HepG2 (cell line): ENCODE data around the gene CAMSAP3. TPM values are rescaled to one million over a fixed set of nuclear protein-coding genes. Genes with fewer than 3 reads are reported as not detected.
A peak's percentile ranks its signal among the peaks of the same experiment; 100 is the strongest.

Experiments used
- ATAD3A ChIP-seq: sonication (generic); formaldehyde crosslinking; IDR thresholded peaks from 2 replicates; pipeline ENCODE4 v1.4.0; 2020; ENCODE audit warnings: missing genetic modification reagents
- CEBPB ChIP-seq: IDR thresholded peaks from 2 replicates; pipeline ENCODE4 v1.6.1; 2011; ENCODE audit warnings: low read depth, low read length, improper control_type of control experiment, borderline replicate concordance
- HNRNPK ChIP-seq: fragments of 200-400 bp; formaldehyde crosslinking; IDR thresholded peaks from 2 replicates; pipeline ENCODE4 v1.6.1; 2018; ENCODE audit warnings: low read length, low read depth, moderate library complexity, mild to moderate bottlenecking; ENCODE audit not compliant: poor library complexity, severe bottlenecking
- MTF1 ChIP-seq: sonication (generic); formaldehyde crosslinking; IDR thresholded peaks from 2 replicates; pipeline ENCODE4 v1.5.0; 2020; ENCODE audit warnings: missing genetic modification reagents
- MXI1 ChIP-seq: IDR thresholded peaks from 3 replicates; pipeline ENCODE4 v1.6.1; 2012; ENCODE audit warnings: low read depth, low read length, inconsistent platforms, borderline replicate concordance
- NFKB2 ChIP-seq: sonication (generic); formaldehyde crosslinking; IDR thresholded peaks from 2 replicates; pipeline ENCODE4 v1.4.0; 2020; ENCODE audit warnings: missing genetic modification reagents, borderline replicate concordance
- SNAPC4 ChIP-seq: sonication (generic); formaldehyde crosslinking; IDR thresholded peaks from 2 replicates; pipeline ENCODE4 v1.4.0; 2020; ENCODE audit warnings: mild to moderate bottlenecking, missing genetic modification reagents
- TOE1 ChIP-seq: sonication (generic); formaldehyde crosslinking; IDR thresholded peaks from 2 replicates; pipeline ENCODE4 v1.4.0; 2020; ENCODE audit warnings: mild to moderate bottlenecking, missing genetic modification reagents
- ZMYM4 ChIP-seq: sonication (generic); formaldehyde crosslinking; IDR thresholded peaks from 2 replicates; pipeline ENCODE4 v1.8.1; 2023; ENCODE audit warnings: mild to moderate bottlenecking, missing genetic modification reagents
- ZNF383 ChIP-seq: sonication (generic); formaldehyde crosslinking; IDR thresholded peaks from 2 replicates; pipeline ENCODE4 v1.4.0; 2020; ENCODE audit warnings: missing genetic modification reagents, mild to moderate bottlenecking, borderline replicate concordance
- polyA plus RNA-seq, 8 experiments: library from polyadenylated mRNA; depleted of rRNA in 3 of 8; stranded (reverse) in 7 of 8; unstranded in 1 of 8; fragments of >200 nt; fragmentation: Illumina TruSeq in 4 of 8; extraction: Trizol in 4 of 8; gene quantifications; 2 replicates each; pipeline versions ENCODE4 v1.2.1 to v1.2.3, GENCODE V29; 2011 to 2016; ENCODE audit warnings: low read depth in 4 of 8, missing spikeins in 1 of 8, mixed read lengths in 1 of 8; ENCODE audit not compliant: insufficient read depth in 1 of 8
- total RNA-seq, 5 experiments: library from RNA; depleted of rRNA; stranded (reverse); fragments of >200 nt; fragmentation: Illumina TruSeq; extraction: Trizol; gene quantifications; 2 replicates each; pipeline ENCODE4 v1.2.3, GENCODE V29; 2016; ENCODE audit warnings: low read depth in 1 of 5
- TF ChIP-seq, protein P1 (sequence below): sonication (generic); formaldehyde crosslinking; IDR thresholded peaks from 2 replicates; pipeline ENCODE4 v1.9.0; 2021; ENCODE audit warnings: missing genetic modification reagents, borderline replicate concordance
- TF ChIP-seq, protein P2 (sequence below): sonication (generic); formaldehyde crosslinking; IDR thresholded peaks from 2 replicates; pipeline ENCODE4 v1.4.0; 2020; ENCODE audit warnings: missing genetic modification reagents
- TF ChIP-seq, protein P3 (sequence below): sonication (generic); formaldehyde crosslinking; IDR thresholded peaks from 2 replicates; pipeline ENCODE4 v1.5.1; 2020; ENCODE audit warnings: mild to moderate bottlenecking, missing genetic modification reagents

Gene CAMSAP3
- total and polyA plus RNA-seq, 2 of the 13 experiments (the other 11 are each of a cell fraction or from before 2014, with no cell fraction given) = 10.8 to 11.8 TPM

DNA sequence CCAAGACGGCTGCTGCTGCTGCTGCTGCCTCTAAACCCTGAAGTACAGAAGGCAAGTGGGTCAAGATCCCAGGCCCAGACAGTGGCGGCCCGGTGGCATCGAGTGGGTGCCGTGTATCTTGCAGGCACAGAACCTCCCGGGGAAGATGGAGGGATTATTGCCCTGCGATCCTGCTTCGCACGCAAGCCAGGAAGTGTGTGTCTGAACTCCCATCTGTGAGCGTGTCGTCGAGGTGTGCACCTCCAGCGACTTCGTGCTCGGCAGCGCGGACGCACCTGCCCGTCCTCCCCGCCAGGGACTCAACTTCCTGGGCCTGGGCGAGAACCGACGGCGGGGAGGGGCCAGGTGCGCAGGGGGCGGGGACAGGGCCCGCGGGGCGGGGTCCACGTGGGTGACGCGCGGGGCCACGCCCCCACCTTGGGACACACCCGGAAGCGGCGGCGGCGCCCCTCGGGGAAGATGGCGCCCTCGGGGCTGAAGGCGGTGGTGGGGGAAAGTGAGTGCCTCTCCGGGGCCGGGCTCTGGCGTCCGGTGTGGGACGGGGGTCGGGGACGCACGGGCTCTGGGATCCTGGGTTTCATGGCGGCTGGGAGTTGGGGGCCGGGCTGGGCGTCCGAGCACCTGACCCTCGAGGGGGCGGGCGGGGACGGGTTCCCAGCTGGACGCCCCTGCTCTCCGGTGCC lies 41.2 kb downstream of the CAMSAP3 start, which contains the start of gene STXBP2 (continued):
- TF ChIP-seq, protein P1, sequence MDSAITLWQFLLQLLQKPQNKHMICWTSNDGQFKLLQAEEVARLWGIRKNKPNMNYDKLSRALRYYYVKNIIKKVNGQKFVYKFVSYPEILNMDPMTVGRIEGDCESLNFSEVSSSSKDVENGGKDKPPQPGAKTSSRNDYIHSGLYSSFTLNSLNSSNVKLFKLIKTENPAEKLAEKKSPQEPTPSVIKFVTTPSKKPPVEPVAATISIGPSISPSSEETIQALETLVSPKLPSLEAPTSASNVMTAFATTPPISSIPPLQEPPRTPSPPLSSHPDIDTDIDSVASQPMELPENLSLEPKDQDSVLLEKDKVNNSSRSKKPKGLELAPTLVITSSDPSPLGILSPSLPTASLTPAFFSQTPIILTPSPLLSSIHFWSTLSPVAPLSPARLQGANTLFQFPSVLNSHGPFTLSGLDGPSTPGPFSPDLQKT (CRISPR knock-in tag) = no peak
- TF ChIP-seq TOE1 (CRISPR knock-in tag) (no peak), NFKB2 (CRISPR knock-in tag) (0 out of 2 replicates have a peak, but pooled peaks have one; percentile 74), MTF1 (CRISPR knock-in tag) (no peak), MXI1 (peak; percentile 81; the same call in 1 of the 3 replicates), ZMYM4 (CRISPR knock-in tag) (no peak), SNAPC4 (CRISPR knock-in tag) (no peak), ZNF383 (no peak), ATAD3A (no peak), CEBPB (peak; percentile 57; the same call in 1 of the 2 replicates), HNRNPK (no peak)
- TF ChIP-seq, protein P2, sequence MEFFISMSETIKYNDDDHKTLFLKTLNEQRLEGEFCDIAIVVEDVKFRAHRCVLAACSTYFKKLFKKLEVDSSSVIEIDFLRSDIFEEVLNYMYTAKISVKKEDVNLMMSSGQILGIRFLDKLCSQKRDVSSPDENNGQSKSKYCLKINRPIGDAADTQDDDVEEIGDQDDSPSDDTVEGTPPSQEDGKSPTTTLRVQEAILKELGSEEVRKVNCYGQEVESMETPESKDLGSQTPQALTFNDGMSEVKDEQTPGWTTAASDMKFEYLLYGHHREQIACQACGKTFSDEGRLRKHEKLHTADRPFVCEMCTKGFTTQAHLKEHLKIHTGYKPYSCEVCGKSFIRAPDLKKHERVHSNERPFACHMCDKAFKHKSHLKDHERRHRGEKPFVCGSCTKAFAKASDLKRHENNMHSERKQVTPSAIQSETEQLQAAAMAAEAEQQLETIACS (CRISPR knock-in tag) = no peak
- TF ChIP-seq, protein P3, sequence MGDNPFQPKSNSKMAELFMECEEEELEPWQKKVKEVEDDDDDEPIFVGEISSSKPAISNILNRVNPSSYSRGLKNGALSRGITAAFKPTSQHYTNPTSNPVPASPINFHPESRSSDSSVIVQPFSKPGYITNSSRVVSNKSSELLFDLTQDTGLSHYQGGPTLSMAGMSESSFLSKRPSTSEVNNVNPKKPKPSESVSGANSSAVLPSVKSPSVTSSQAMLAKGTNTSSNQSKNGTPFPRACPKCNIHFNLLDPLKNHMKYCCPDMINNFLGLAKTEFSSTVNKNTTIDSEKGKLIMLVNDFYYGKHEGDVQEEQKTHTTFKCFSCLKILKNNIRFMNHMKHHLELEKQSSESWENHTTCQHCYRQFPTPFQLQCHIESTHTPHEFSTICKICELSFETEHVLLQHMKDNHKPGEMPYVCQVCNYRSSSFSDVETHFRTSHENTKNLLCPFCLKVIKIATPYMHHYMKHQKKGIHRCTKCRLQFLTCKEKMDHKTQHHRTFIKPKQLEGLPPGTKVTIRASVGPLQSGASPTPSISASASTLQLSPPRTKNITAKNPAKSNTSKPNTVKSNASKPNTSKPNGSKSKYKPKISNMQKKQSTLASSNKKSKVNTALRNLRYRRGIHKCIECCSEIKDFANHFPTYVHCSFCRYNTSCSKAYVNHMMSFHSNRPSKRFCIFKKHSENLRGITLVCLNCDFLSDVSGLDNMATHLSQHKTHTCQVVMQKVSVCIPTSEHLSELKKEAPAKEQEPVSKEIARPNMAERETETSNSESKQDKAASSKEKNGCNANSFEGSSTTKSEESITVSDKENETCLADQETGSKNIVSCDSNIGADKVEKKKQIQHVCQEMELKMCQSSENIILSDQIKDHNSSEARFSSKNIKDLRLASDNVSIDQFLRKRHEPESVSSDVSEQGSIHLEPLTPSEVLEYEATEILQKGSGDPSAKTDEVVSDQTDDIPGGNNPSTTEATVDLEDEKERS (CRISPR knock-in tag) = no peak
